GM12891 (cell line): ENCODE data around the gene TEX54. TPM values are rescaled to one million over a fixed set of nuclear protein-coding genes. Genes with fewer than 3 reads are reported as not detected.
A peak's percentile ranks its signal among the peaks of the same experiment; 100 is the strongest.

Experiments used
- DNase-seq: peaks from one replicate; pipeline ENCODE4 v3.0.0; 2011; ENCODE audit warnings: low spot score; ENCODE audit not compliant: insufficient read length
- FAIRE-seq: peaks from 2 replicates; lab custom pipeline; 2011; peaks lifted over from hg19 to GRCh38; lab: Jason Lieb, UNC
- PAX5 ChIP-seq: IDR thresholded peaks from 2 replicates; pipeline ENCODE4 v1.6.1; 2011; ENCODE audit warnings: low read length, moderate library complexity, mild to moderate bottlenecking; ENCODE audit not compliant: insufficient read depth, severe bottlenecking
- POLR2A ChIP-seq: IDR thresholded peaks from 2 replicates; pipeline ENCODE4 v1.6.1; 2011; ENCODE audit warnings: low read depth, low read length, control low read depth
- POLR2AphosphoS5 ChIP-seq: IDR thresholded peaks from 2 replicates; pipeline ENCODE4 v1.6.1; 2011; ENCODE audit warnings: low read depth, low read length, control low read depth
- POU2F2 ChIP-seq: IDR thresholded peaks from 2 replicates; pipeline ENCODE4 v1.6.1; 2011; ENCODE audit warnings: low read depth, mild to moderate bottlenecking, control low read depth, low read length, moderate library complexity
- SPI1 ChIP-seq: IDR thresholded peaks from 2 replicates; pipeline ENCODE4 v1.6.1; 2011; ENCODE audit warnings: low read depth, low read length, control low read depth
- TAF1 ChIP-seq: IDR thresholded peaks from 2 replicates; pipeline ENCODE4 v1.6.1; 2011; ENCODE audit warnings: low read depth, low read length, control low read depth
- polyA plus RNA-seq: library from polyadenylated mRNA; unstranded; fragments of >200 nt; gene quantifications from one replicate; pipeline ENCODE4 v1.2.1, GENCODE V29; 2012; ENCODE audit warnings: low read depth, missing spikeins, inconsistent platforms; ENCODE audit not compliant: missing spikeins

Gene TEX54
- 0.42 TPM for polyA plus RNA-seq

GRCh38 chr11:62832336-62833234 lies at the start of gene TEX54:
TSS of gene TEX54 (minus strand) at chr11:62832841.
- peak; percentile 81 for TF ChIP-seq POLR2AphosphoS5
- no peak for TF ChIP-seq PAX5
- TF ChIP-seq SPI1 = no peak
- TF ChIP-seq POLR2A = no peak
- peak; percentile 27; the same call in 1 of the 2 replicates for TF ChIP-seq POU2F2
- TF ChIP-seq TAF1 = 0 out of 2 replicates have a peak, but pooled peaks have one; percentile 13
- DNase-seq = no peak
- FAIRE-seq = no peak

DNA sequence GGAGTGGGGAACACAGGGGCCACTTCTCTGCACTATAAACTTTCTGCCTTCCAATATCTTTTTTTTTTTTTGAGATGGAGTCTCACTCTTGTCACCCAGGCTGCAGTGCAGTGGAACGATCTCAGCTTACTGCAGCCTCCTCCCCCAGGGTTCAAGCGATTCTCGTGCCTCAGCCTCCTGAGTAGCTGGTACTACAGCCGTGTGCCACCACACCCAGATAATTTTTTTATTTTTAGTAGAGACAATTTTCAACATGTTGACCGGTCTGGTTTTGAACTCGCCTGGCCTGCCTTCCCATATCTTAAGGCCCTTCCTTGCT lies 49.7 kb upstream of the TEX54 start:
- no peak for TF ChIP-seq PAX5
- TF ChIP-seq SPI1 = no peak
- no peak for TF ChIP-seq POLR2A
- no peak for TF ChIP-seq TAF1
- TF ChIP-seq POLR2AphosphoS5 = no peak
- no peak for TF ChIP-seq POU2F2
- FAIRE-seq (no peak), DNase-seq (no peak)

GRCh38 chr11:62881579-62882430 lies 49.2 kb upstream of the TEX54 start:
- TF ChIP-seq SPI1 = no peak
- TF ChIP-seq POLR2A = peak; percentile 42; the same call in 1 of the 2 replicates
- no peak for TF ChIP-seq PAX5
- no peak; the same call in 1 of the 2 replicates for TF ChIP-seq POLR2AphosphoS5
- no peak for TF ChIP-seq POU2F2
- peak; percentile 41; the same call in 1 of the 2 replicates for TF ChIP-seq TAF1
- no peak for DNase-seq
- no peak for FAIRE-seq

DNA sequence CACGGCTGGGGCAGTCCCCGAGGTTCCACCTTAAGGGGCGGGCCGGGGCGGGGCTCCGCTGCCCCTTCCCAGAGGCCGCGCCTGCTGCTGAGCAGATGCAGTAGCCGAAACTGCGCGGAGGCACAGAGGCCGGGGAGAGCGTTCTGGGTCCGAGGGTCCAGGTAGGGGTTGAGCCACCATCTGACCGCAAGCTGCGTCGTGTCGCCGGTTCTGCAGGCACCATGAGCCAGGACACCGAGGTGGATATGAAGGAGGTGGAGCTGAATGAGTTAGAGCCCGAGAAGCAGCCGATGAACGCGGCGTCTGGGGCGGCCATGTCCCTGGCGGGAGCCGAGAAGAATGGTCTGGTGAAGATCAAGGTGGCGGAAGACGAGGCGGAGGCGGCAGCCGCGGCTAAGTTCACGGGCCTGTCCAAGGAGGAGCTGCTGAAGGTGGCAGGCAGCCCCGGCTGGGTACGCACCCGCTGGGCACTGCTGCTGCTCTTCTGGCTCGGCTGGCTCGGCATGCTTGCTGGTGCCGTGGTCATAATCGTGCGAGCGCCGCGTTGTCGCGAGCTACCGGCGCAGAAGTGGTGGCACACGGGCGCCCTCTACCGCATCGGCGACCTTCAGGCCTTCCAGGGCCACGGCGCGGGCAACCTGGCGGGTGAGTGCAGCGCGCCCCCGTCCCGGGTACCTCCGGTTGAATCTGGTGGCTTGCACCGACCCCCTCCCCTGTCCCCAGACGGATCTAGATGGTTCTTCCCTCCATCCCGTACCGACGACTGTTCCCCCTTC lies 48.4 kb upstream of the TEX54 start, which contains the start of gene SLC3A2:
SLC3A2 (plus strand) TSS at position 94 of the 776 bp plus-strand sequence; CDS start at position 222, 128 bp downstream.
- FAIRE-seq = peak; percentile 80
- peak; percentile 97 for TF ChIP-seq POLR2AphosphoS5
- TF ChIP-seq TAF1 = peak; percentile 94
- TF ChIP-seq PAX5 = no peak
- TF ChIP-seq POLR2A = peak; percentile 98
- TF ChIP-seq POU2F2 = peak; percentile 81
- TF ChIP-seq SPI1 = no peak
- peak; percentile 78 for DNase-seq

- DNase-seq (no peak), FAIRE-seq (no peak)
- TF ChIP-seq POU2F2 (no peak), PAX5 (no peak), POLR2AphosphoS5 (no peak), TAF1 (no peak), POLR2A (no peak), SPI1 (no peak)
These were observed 47.7 kb upstream of the TEX54 start for GRCh38 chr11:62880231-62880802.

GRCh38 chr11:62879235-62879978 lies 46.8 kb upstream of the TEX54 start:
- TF ChIP-seq POU2F2 (no peak), POLR2A (no peak), PAX5 (no peak), POLR2AphosphoS5 (no peak)
- FAIRE-seq (no peak), DNase-seq (no peak)

DNA sequence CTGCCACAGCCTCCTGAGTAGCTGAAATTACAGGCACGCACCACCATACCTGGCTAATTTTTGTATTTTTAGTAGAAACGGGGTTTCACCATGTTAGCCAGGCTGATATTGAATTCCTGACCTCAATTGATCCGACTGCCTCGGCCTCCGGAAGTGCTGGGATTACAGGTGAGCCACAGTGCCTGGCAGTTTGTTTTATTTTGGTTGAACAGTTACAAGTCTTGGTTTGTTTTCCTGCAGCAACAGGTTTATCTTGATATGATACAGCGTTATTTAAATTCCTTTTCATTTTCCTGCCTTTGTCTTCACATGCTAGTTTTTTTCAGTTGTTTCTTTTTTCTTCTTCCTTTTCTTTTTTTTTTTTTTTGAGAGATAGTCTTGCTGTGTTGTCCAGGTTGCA lies 44.1 kb upstream of the TEX54 start:
- TF ChIP-seq SPI1 (no peak), POU2F2 (no peak)
- no peak for DNase-seq
- FAIRE-seq = no peak

GRCh38 chr11:62875698-62876478 lies 43.2 kb upstream of the TEX54 start:
- FAIRE-seq (no peak), DNase-seq (no peak)
- TF ChIP-seq POLR2AphosphoS5 (no peak), TAF1 (no peak), POU2F2 (no peak), POLR2A (no peak), PAX5 (no peak), SPI1 (no peak)
